ENCODE measurements around the gene HOXB2.

Gene HOXB2

GRCh38 chr17:48561884-48562810 is 17.2 kb upstream of the HOXB2 start:
- Histone ChIP-seq H3K27me3 (ENCODE audit: control insufficient read depth, insufficient read depth, low read length) (no peaks in the 10 kb centered on the region), H3K9ac (no peak overlapping the region)
- TF ChIP-seq, protein P1, sequence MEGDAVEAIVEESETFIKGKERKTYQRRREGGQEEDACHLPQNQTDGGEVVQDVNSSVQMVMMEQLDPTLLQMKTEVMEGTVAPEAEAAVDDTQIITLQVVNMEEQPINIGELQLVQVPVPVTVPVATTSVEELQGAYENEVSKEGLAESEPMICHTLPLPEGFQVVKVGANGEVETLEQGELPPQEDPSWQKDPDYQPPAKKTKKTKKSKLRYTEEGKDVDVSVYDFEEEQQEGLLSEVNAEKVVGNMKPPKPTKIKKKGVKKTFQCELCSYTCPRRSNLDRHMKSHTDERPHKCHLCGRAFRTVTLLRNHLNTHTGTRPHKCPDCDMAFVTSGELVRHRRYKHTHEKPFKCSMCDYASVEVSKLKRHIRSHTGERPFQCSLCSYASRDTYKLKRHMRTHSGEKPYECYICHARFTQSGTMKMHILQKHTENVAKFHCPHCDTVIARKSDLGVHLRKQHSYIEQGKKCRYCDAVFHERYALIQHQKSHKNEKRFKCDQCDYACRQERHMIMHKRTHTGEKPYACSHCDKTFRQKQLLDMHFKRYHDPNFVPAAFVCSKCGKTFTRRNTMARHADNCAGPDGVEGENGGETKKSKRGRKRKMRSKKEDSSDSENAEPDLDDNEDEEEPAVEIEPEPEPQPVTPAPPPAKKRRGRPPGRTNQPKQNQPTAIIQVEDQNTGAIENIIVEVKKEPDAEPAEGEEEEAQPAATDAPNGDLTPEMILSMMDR (IDR thresholded peaks at IDR 0.05), result no peak

GRCh38 chr17:48559840-48560817 is 15.2 kb upstream of the HOXB2 start:
- Histone ChIP-seq H3K79me2 (no peaks in the 10 kb centered on the region), H3K4me3 (ENCODE audit: low read depth, low read length) (no peak overlapping the region), H3K4me2 (ENCODE audit: low read length) (no peak overlapping the region), H2AFZ (no peak overlapping the region), H3K27ac (no peak overlapping the region), H3K9ac (no peak overlapping the region), H3K9me3 (ENCODE audit: control insufficient read depth, low read length) (no peaks in the 10 kb centered on the region), H3K27me3 (ENCODE audit: control insufficient read depth, insufficient read depth, low read length) (no peaks in the 10 kb centered on the region), H3K36me3 (ENCODE audit: control insufficient read depth, insufficient read depth, low read length) (no peaks in the 10 kb centered on the region), H3K4me1 (no peaks in the 10 kb centered on the region)
- TF ChIP-seq, protein P1 (IDR thresholded peaks at IDR 0.05), result no peak

More at GRCh38 chr17:48561884-48562810, 17.2 kb upstream of the HOXB2 start:
- H3K27ac ChIP-seq, result no peak overlapping the region
- H3K9me3 ChIP-seq (ENCODE audit: control insufficient read depth, low read length), result no peaks in the 10 kb centered on the region
- no peaks in the 10 kb centered on the region for H3K79me2 ChIP-seq
- no peak overlapping the region for H2AFZ ChIP-seq
- no peaks in the 10 kb centered on the region for H3K4me1 ChIP-seq
- H3K4me3 ChIP-seq (ENCODE audit: low read depth, low read length), result no peak overlapping the region
- no peaks in the 10 kb centered on the region for H3K36me3 ChIP-seq (ENCODE audit: control insufficient read depth, insufficient read depth, low read length)
- peak overlapping the region; percentile 59 for H3K4me2 ChIP-seq (ENCODE audit: low read length)

GRCh38 chr17:48559122-48559839 is 14.4 kb upstream of the HOXB2 start:
- Histone ChIP-seq H3K36me3 (ENCODE audit: control insufficient read depth, insufficient read depth, low read length) (no peaks in the 10 kb centered on the region), H3K27ac (no peak overlapping the region), H3K4me1 (no peaks in the 10 kb centered on the region), H3K9me3 (ENCODE audit: control insufficient read depth, low read length) (no peaks in the 10 kb centered on the region), H3K79me2 (no peaks in the 10 kb centered on the region), H3K27me3 (ENCODE audit: control insufficient read depth, insufficient read depth, low read length) (no peaks in the 10 kb centered on the region), H3K4me2 (ENCODE audit: low read length) (no peak overlapping the region), H3K4me3 (ENCODE audit: low read depth, low read length) (no peak overlapping the region), H2AFZ (no peak overlapping the region), H3K9ac (no peak overlapping the region)
- TF ChIP-seq, protein P1 (IDR thresholded peaks at IDR 0.05), result no peak

DNA sequence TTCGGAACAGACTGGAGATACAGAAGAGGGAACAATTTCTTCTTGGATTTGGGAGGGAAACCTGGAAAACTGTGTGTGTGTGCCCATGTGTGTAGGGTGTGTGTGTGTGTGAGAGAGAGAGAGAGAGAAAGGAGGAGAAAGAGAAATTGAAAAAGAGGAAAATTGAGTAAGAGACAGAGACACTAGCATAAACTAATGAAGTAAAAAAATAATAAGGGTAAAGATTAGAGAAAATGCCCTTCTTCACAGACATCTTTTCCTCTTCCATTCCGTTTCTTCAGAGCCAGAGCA is 13.9 kb upstream of the HOXB2 start:
- Histone ChIP-seq H3K36me3 (ENCODE audit: control insufficient read depth, insufficient read depth, low read length) (no peaks in the 10 kb centered on the region), H3K4me2 (ENCODE audit: low read length) (no peak overlapping the region), H3K9me3 (ENCODE audit: control insufficient read depth, low read length) (no peaks in the 10 kb centered on the region), H3K79me2 (no peaks in the 10 kb centered on the region), H3K27me3 (ENCODE audit: control insufficient read depth, insufficient read depth, low read length) (no peaks in the 10 kb centered on the region), H2AFZ (no peak overlapping the region), H3K9ac (no peak overlapping the region), H3K4me3 (ENCODE audit: low read depth, low read length) (no peak overlapping the region), H3K27ac (no peak overlapping the region), H3K4me1 (no peaks in the 10 kb centered on the region)
- TF ChIP-seq, protein P1 (IDR thresholded peaks at IDR 0.05), result no peak

Measured in parathyroid adenoma (tissue), 2 donors.